ENCODE data around the gene DIAPH1.

GRCh38 chr5:141515946-141516671, 102.7 kb downstream of the DIAPH1 start:
- TF ChIP-seq TAF1 (conservative IDR thresholded peaks at IDR 0.05) (no peak), JUND (IDR thresholded peaks at IDR 0.05) (no peak), YY1 (IDR thresholded peaks at IDR 0.05) (no peak), FOXA1 (IDR thresholded peaks at IDR 0.05) (no peak), HNF4G (IDR thresholded peaks at IDR 0.05) (no peak), ZBTB33 (IDR thresholded peaks at IDR 0.05) (no peak), EGR1 (IDR thresholded peaks at IDR 0.05; ENCODE audit: low read depth in 2 of 2) (no peak)
- TF ChIP-seq, protein P1, sequence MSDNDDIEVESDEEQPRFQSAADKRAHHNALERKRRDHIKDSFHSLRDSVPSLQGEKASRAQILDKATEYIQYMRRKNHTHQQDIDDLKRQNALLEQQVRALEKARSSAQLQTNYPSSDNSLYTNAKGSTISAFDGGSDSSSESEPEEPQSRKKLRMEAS (IDR thresholded peaks at IDR 0.05) = no peak
- TF ChIP-seq, protein P2, sequence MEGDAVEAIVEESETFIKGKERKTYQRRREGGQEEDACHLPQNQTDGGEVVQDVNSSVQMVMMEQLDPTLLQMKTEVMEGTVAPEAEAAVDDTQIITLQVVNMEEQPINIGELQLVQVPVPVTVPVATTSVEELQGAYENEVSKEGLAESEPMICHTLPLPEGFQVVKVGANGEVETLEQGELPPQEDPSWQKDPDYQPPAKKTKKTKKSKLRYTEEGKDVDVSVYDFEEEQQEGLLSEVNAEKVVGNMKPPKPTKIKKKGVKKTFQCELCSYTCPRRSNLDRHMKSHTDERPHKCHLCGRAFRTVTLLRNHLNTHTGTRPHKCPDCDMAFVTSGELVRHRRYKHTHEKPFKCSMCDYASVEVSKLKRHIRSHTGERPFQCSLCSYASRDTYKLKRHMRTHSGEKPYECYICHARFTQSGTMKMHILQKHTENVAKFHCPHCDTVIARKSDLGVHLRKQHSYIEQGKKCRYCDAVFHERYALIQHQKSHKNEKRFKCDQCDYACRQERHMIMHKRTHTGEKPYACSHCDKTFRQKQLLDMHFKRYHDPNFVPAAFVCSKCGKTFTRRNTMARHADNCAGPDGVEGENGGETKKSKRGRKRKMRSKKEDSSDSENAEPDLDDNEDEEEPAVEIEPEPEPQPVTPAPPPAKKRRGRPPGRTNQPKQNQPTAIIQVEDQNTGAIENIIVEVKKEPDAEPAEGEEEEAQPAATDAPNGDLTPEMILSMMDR (IDR thresholded peaks at IDR 0.05; ENCODE audit: low read depth, low read length, missing input control) = no peak

Data from liver (tissue), 3 donors.